Measurements from ENCODE around the gene OR11H1. TPM values are rescaled to one million over a fixed set of nuclear protein-coding genes. Genes with fewer than 3 reads are reported as not detected.

The OR11H1 gene
- total RNA-seq (2022; extraction: Qiagen RNA extraction; ENCODE audit: low read depth), result not detected in 5 replicates

GRCh38 chr22:15527892-15528291 lies at the start of gene OR11H1:
OR11H1 (plus strand) TSS chr22:15528192; CDS start chr22:15528192, 0 bp downstream.

Other genes with a start within 250 kb of the OR11H1 start
- gene POTEH, start 161.8 kb downstream of the OR11H1 start, total RNA-seq (2022; extraction: Qiagen RNA extraction; ENCODE audit: low read depth), result not detected in 5 replicates